WTC11 (cell line): ENCODE data around the gene BRMS1. TPM values are rescaled to one million over a fixed set of nuclear protein-coding genes. Genes with fewer than 3 reads are reported as not detected.

Source experiments
- ATAC-seq: fragments of 200-7000 bp; cut with Tn5 transposase; 2 replicates; pipeline ENCODE4 v1.10.0; 2021; ENCODE audit warnings: mild to moderate bottlenecking, moderate library complexity
- CTCF ChIA-PET: fragments of 300-600 bp; sonication (Branson Sonifier 250); formaldehyde crosslinking; loops from one replicate; lab custom pipeline; 2021; ENCODE audit warnings: antibody characterized with exemption; lab: Charles Lee
- POLR2A ChIA-PET: fragments of 350-600 bp; sonication (Branson Sonifier 250); formaldehyde crosslinking; loops from one replicate; lab custom pipeline; 2021; ENCODE audit warnings: antibody characterized with exemption; lab: Charles Lee
- DNase-seq: peaks from one replicate; pipeline ENCODE4 v3.0.0; 2021; ENCODE audit warnings: low spot score
- H3K27ac Mint-ChIP-seq: 2 replicates; pipeline ENCODE4 v1.8.0; 2021; ENCODE audit warnings: mixed read lengths
- H3K27me3 Mint-ChIP-seq: 2 replicates; pipeline ENCODE4 v1.8.0; 2021; ENCODE audit warnings: low read depth, mild to moderate bottlenecking, moderate library complexity, mixed read lengths
- H3K36me3 Mint-ChIP-seq: 2 replicates; pipeline ENCODE4 v1.8.0; 2021; ENCODE audit warnings: mixed read lengths
- H3K4me1 Mint-ChIP-seq: 2 replicates; pipeline ENCODE4 v1.8.0; 2022; ENCODE audit warnings: mixed read lengths
- H3K4me3 Mint-ChIP-seq: 2 replicates; pipeline ENCODE4 v1.8.0; 2021; ENCODE audit warnings: mild to moderate bottlenecking, moderate library complexity, mixed read lengths
- H3K9me3 Mint-ChIP-seq: 2 replicates; pipeline ENCODE4 v1.8.0; 2021; ENCODE audit warnings: mixed read lengths
- AFF4 ChIP-seq: sonication (generic); formaldehyde crosslinking; IDR thresholded peaks from 2 replicates; pipeline ENCODE4 v1.8.1; 2023; ENCODE audit warnings: mild to moderate bottlenecking, missing genetic modification reagents, borderline replicate concordance
- ATF2 ChIP-seq: sonication (generic); formaldehyde crosslinking; IDR thresholded peaks from 2 replicates; pipeline ENCODE4 v1.8.1; 2022; ENCODE audit warnings: low read depth, missing genetic modification reagents, borderline replicate concordance
- ATF3 ChIP-seq: sonication (generic); formaldehyde crosslinking; conservative IDR thresholded peaks from 2 replicates; pipeline ENCODE4 v1.8.1; 2022; ENCODE audit warnings: mild to moderate bottlenecking, missing genetic modification reagents
- ETV6 ChIP-seq: sonication (generic); formaldehyde crosslinking; IDR thresholded peaks from 2 replicates; pipeline ENCODE4 v1.8.1; 2022; ENCODE audit warnings: mild to moderate bottlenecking, missing genetic modification reagents
- FOXK1 ChIP-seq: sonication (generic); formaldehyde crosslinking; IDR thresholded peaks from 2 replicates; pipeline ENCODE4 v1.8.0; 2022; ENCODE audit warnings: mild to moderate bottlenecking, moderate library complexity, missing genetic modification reagents
- FOXP1 ChIP-seq: sonication (generic); formaldehyde crosslinking; IDR thresholded peaks from 2 replicates; pipeline ENCODE4 v1.8.0; 2022; ENCODE audit warnings: missing genetic modification reagents, mild to moderate bottlenecking, moderate library complexity, borderline replicate concordance
- FOXP4 ChIP-seq: sonication (generic); formaldehyde crosslinking; IDR thresholded peaks from 2 replicates; pipeline ENCODE4 v1.8.0; 2022; ENCODE audit warnings: mild to moderate bottlenecking, missing genetic modification reagents
- JAZF1 ChIP-seq: fragments of 250-450 bp; sonication (Bioruptor Pico); IDR thresholded peaks from 2 replicates; pipeline ENCODE4 v1.9.0; 2021; ENCODE audit warnings: moderate library complexity, mild to moderate bottlenecking, inconsistent platforms
- JUN ChIP-seq: sonication (generic); formaldehyde crosslinking; IDR thresholded peaks from 2 replicates; pipeline ENCODE4 v1.8.0; 2023; ENCODE audit warnings: mild to moderate bottlenecking, missing genetic modification reagents
- MYBL2 ChIP-seq: sonication (generic); formaldehyde crosslinking; IDR thresholded peaks from 2 replicates; pipeline ENCODE4 v1.8.1; 2023; ENCODE audit warnings: mild to moderate bottlenecking, moderate library complexity, missing genetic modification reagents
- NFYB ChIP-seq: sonication (generic); formaldehyde crosslinking; conservative IDR thresholded peaks from 2 replicates; pipeline ENCODE4 v1.8.0; 2022; ENCODE audit warnings: low read depth, missing genetic modification reagents
- NR1H2 ChIP-seq: sonication (generic); formaldehyde crosslinking; IDR thresholded peaks from 2 replicates; pipeline ENCODE4 v1.9.0; 2021; ENCODE audit warnings: mild to moderate bottlenecking, moderate library complexity, missing genetic modification reagents
- PREB ChIP-seq: sonication (generic); formaldehyde crosslinking; IDR thresholded peaks from 2 replicates; pipeline ENCODE4 v1.8.1; 2022; ENCODE audit warnings: mild to moderate bottlenecking, missing genetic modification reagents, moderate library complexity, borderline replicate concordance
- SMAD3 ChIP-seq: sonication (generic); formaldehyde crosslinking; IDR thresholded peaks from 2 replicates; pipeline ENCODE4 v1.8.0; 2022; ENCODE audit warnings: missing genetic modification reagents, mild to moderate bottlenecking, borderline replicate concordance
- STAT6 ChIP-seq: sonication (generic); formaldehyde crosslinking; conservative IDR thresholded peaks from 2 replicates; pipeline ENCODE4 v1.8.1; 2023; ENCODE audit warnings: mild to moderate bottlenecking, low read depth, missing genetic modification reagents, moderate library complexity
- TEAD1 ChIP-seq: sonication (generic); formaldehyde crosslinking; IDR thresholded peaks from 2 replicates; pipeline ENCODE4 v1.8.0; 2022; ENCODE audit warnings: mild to moderate bottlenecking, missing genetic modification reagents
- TEAD4 ChIP-seq: sonication (generic); formaldehyde crosslinking; IDR thresholded peaks from 2 replicates; pipeline ENCODE4 v1.8.0; 2022; ENCODE audit warnings: mild to moderate bottlenecking, missing genetic modification reagents
- ZBTB21 ChIP-seq: sonication (generic); formaldehyde crosslinking; IDR thresholded peaks from 2 replicates; pipeline ENCODE4 v1.8.1; 2023; ENCODE audit warnings: mild to moderate bottlenecking, missing genetic modification reagents, borderline replicate concordance
- ZNF121 ChIP-seq: sonication (generic); formaldehyde crosslinking; IDR thresholded peaks from 2 replicates; pipeline ENCODE4 v1.8.0; 2023; ENCODE audit warnings: missing genetic modification reagents
- ZNF396 ChIP-seq: fragments of 250-450 bp; sonication (Bioruptor Pico); IDR thresholded peaks from 2 replicates; pipeline ENCODE4 v1.8.0; 2021; ENCODE audit warnings: mild to moderate bottlenecking, moderate library complexity, borderline replicate concordance
- total RNA-seq: library from RNA; stranded (reverse); gene quantifications from 3 replicates; pipeline ENCODE4 v1.2.3, GENCODE V29; 2021

BRMS1 gene
- total RNA-seq, 1 experiment from 2014 or later, result 44.5 TPM

- ChIA-PET CTCF (interaction anchor here (1.0 to 2.1 kb wide), 2 partner anchors 12 to 42 kb away, joined by 3 to 27 read pairs; no protein-coding TSS in a partner anchor), POLR2A (interaction anchor here (0.7 to 1.7 kb wide), 2 partner anchors 12 to 57 kb away, joined by 3 to 8 read pairs; no protein-coding TSS in a partner anchor)
- DNase-seq (no peak), ATAC-seq (no peak)
- peaks cover 8% of the 10 kb centered on the region for H3K36me3 Mint-ChIP-seq
- H3K27ac Mint-ChIP-seq, result no peak overlapping the region
- peaks cover 15% of the 10 kb centered on the region for H3K9me3 Mint-ChIP-seq
- peaks cover 15% of the 10 kb centered on the region for H3K4me1 Mint-ChIP-seq
- H3K27me3 Mint-ChIP-seq, result peaks cover 19% of the 10 kb centered on the region
- TF ChIP-seq ZBTB21 (CRISPR knock-in tag), result no peak
- no peak for TF ChIP-seq ETV6
- TF ChIP-seq STAT6, result no peak
- TF ChIP-seq ZNF121 (CRISPR knock-in tag), result no peak
- no peak for TF ChIP-seq MYBL2 (CRISPR knock-in tag)
- no peak for TF ChIP-seq TEAD4 (CRISPR knock-in tag)
- TF ChIP-seq JAZF1 (CRISPR knock-in tag), result no peak
- TF ChIP-seq FOXP1 (CRISPR knock-in tag), result no peak
- TF ChIP-seq JUN (CRISPR knock-in tag), result no peak
- TF ChIP-seq TEAD1 (CRISPR knock-in tag), result no peak
- no peak for TF ChIP-seq ATF2 (CRISPR knock-in tag)
- no peak for TF ChIP-seq AFF4
- TF ChIP-seq ATF3 (CRISPR knock-in tag), result no peak
- no peak for TF ChIP-seq ZNF396 (CRISPR knock-in tag)
- TF ChIP-seq, all 79 proteins: peak for 0
- no peak overlapping the region for H3K4me3 Mint-ChIP-seq
Measured at GRCh38 chr11:66324664-66325063, 20.2 kb downstream of the BRMS1 start.

GRCh38 chr11:66323684-66324083, 21.2 kb downstream of the BRMS1 start:
- DNase-seq, result no peak
- no peak for ATAC-seq
- POLR2A ChIA-PET, result interaction anchor here (0.7 to 1.7 kb wide), 2 partner anchors 11 to 56 kb away, joined by 3 to 8 read pairs; no protein-coding TSS in a partner anchor
- CTCF ChIA-PET, result interaction anchor here (2.1 kb wide), 1 partner anchor 11 kb away, joined by 27 read pairs; no protein-coding TSS in a partner anchor
- peaks cover 17% of the 10 kb centered on the region for H3K36me3 Mint-ChIP-seq
- peaks cover 18% of the 10 kb centered on the region for H3K4me1 Mint-ChIP-seq
- H3K9me3 Mint-ChIP-seq, result peaks cover 24% of the 10 kb centered on the region
- H3K4me3 Mint-ChIP-seq, result no peak overlapping the region
- H3K27ac Mint-ChIP-seq, result no peak overlapping the region
- peaks cover 28% of the 10 kb centered on the region for H3K27me3 Mint-ChIP-seq
- TF ChIP-seq MYBL2 (CRISPR knock-in tag), result no peak
- TF ChIP-seq FOXK1 (CRISPR knock-in tag), result no peak
- TF ChIP-seq STAT6, result no peak
- TF ChIP-seq SMAD3 (CRISPR knock-in tag), result no peak
- TF ChIP-seq NR1H2 (CRISPR knock-in tag), result no peak
- no peak for TF ChIP-seq NFYB (CRISPR knock-in tag)
- TF ChIP-seq PREB, result no peak
- TF ChIP-seq FOXP4, result no peak
